Ovary (tissue), 9 donors: ENCODE measurements around the gene TIMP3. TPM values are rescaled to one million over a fixed set of nuclear protein-coding genes. Genes with fewer than 3 reads are reported as not detected.

Experiments used
- DNase-seq, 5 donors: peaks; one replicate each; pipeline ENCODE4 v3.0.0-alpha.2; 2019 to 2020
- H3K27ac ChIP-seq, 2 donors: fragments of 200-600 bp; one replicate each; pipeline versions ENCODE4 v1.5.1 to v1.8.0; 2019 to 2022
- H3K27me3 ChIP-seq: fragments of 200-600 bp; one replicate; pipeline ENCODE4 v1.8.0; 2022
- H3K36me3 ChIP-seq: fragments of 200-600 bp; sonication (generic); one replicate; pipeline ENCODE4 v1.5.1; 2019
- H3K4me1 ChIP-seq: one replicate; pipeline ENCODE4 v1.8.1; 2013; ENCODE audit warnings: mild to moderate bottlenecking, moderate library complexity; ENCODE audit not compliant: insufficient read depth
- H3K4me3 ChIP-seq: fragments of 200-600 bp; sonication (generic); one replicate; pipeline ENCODE4 v1.5.1; 2017
- H3K9me3 ChIP-seq, 2 donors: fragments of 200-600 bp in 1 of 2; sonication (generic) in 1 of 2; one replicate each; pipeline versions ENCODE4 v1.5.1 to v1.8.1; 2013 to 2019; ENCODE audit warnings: mild to moderate bottlenecking in 1 of 2, moderate library complexity in 1 of 2
- CTCF ChIP-seq, 3 donors: fragments of 450-650 bp in 2 of 3; fragments of 200-600 bp in 1 of 3; IDR thresholded peaks; one replicate each; pipeline versions ENCODE4 v1.5.1 to v1.8.0; 2016 to 2022; ENCODE audit warnings: antibody characterized with exemption in 3 of 3, mild to moderate bottlenecking in 1 of 3
- EP300 ChIP-seq: sonication (generic); formaldehyde crosslinking; IDR thresholded peaks from one replicate; pipeline ENCODE4 v1.6.1; 2017; ENCODE audit warnings: antibody characterized with exemption
- POLR2A ChIP-seq: fragments of 450-650 bp; IDR thresholded peaks from one replicate; pipeline ENCODE4 v1.6.1; 2017; ENCODE audit warnings: antibody characterized with exemption, mild to moderate bottlenecking, moderate library complexity
- WGBS, 3 donors: extraction: QIAGEN DNeasy Blood & Tissue Kit in 1 of 3; methylation state at CpG; one replicate each; pipeline versions ENCODE4 v1.1.5 to v1.1.7; 2013 to 2017; 5-methylcytosine and 5-hydroxymethylcytosine counted together
- intact Hi-C, 4 donors: fragments of 100-400 bp; cut with DNase I; formaldehyde crosslinking; loops; one replicate each; pipeline versions ENCODE4 v1.11.0 to v1.15.1; 2022 to 2023
- polyA plus RNA-seq, 2 donors: library from polyadenylated mRNA; stranded (reverse); fragments of 200-250 nt in 1 of 2; fragments of 350-450 nt in 1 of 2; fragmentation: Illumina TruSeq in 1 of 2; extraction: RNeasy Lipid Tissue Mini Kit (QIAGEN cat#74804) in 1 of 2; gene quantifications; one replicate each; pipeline ENCODE4 v1.2.3, GENCODE V29; 2013 to 2014
- total RNA-seq, 7 donors: library from RNA; depleted of rRNA in 2 of 7; stranded (reverse); fragments of >200 nt in 2 of 7; fragmentation: NEBNext Ultra II Directional in 3 of 7; extraction: Animal tissue kit (Norgen Biotek cat#: 25700) in 3 of 7; gene quantifications; one replicate each; pipeline versions ENCODE4 v1.1.0 to v1.2.4, GENCODE V29; 2016 to 2023
- donor health status: DM: no; HTN: no; CAD: no; lungs with moderate emphysema.
- donor health status: DM: no; HTN: no; CAD: no.
- donor health status: Bipolar disorder and iron deficiency.
- donor health status: DM: yes; HTN: yes; CAD: no.
- donor health status: DM: no; HTN: no; CAD: no.
- donor health status: DM: yes; HTN: yes; CAD: no.

Gene TIMP3
- total and polyA plus RNA-seq, 9 donors, result 48.5 to 565 (median 121) TPM

GRCh38 chr22:32806296-32806695 lies 4.8 kb downstream of the TIMP3 start:
- H3K4me1 ChIP-seq, result peaks cover 4% of the 10 kb centered on the region
- intact Hi-C loops, result loop anchor here in 1 of 4 donors (10.0 kb wide), 1 partner anchor 271 kb away; no protein-coding TSS in a partner anchor
- H3K9me3 ChIP-seq, result no peaks in the 10 kb centered on the region
- TF ChIP-seq POLR2A (no peak), EP300 (no peak), CTCF (IDR thresholded peaks at IDR 0.05) (no peak)
- no peak for DNase-seq
- H3K27me3 ChIP-seq, result no peaks in the 10 kb centered on the region
- no peak overlapping the region for H3K4me3 ChIP-seq
- H3K36me3 ChIP-seq, result no peaks in the 10 kb centered on the region
- H3K27ac ChIP-seq, result no peak overlapping the region
- 61 to 84% (median 75%) methylated on average over 2 of the region's 2 CpGs for WGBS, 3 donors

- TF ChIP-seq POLR2A (no peak), CTCF (IDR thresholded peaks at IDR 0.05) (no peak), EP300 (no peak)
- WGBS, 3 donors, result 61 to 66% (median 64%) methylated on average over 4 of the region's 4 CpGs
- H3K27ac ChIP-seq, result no peak overlapping the region
- H3K27me3 ChIP-seq, result no peaks in the 10 kb centered on the region
- H3K9me3 ChIP-seq, result no peaks in the 10 kb centered on the region
- H3K4me1 ChIP-seq, result peaks cover 6% of the 10 kb centered on the region
- no peaks in the 10 kb centered on the region for H3K36me3 ChIP-seq
- peak overlapping the region; percentile 10 for H3K4me3 ChIP-seq
- DNase-seq, result no peak
- intact Hi-C loops, result loop anchor here in 1 of 4 donors (10.0 kb wide), 1 partner anchor 273 kb away; no protein-coding TSS in a partner anchor
Observed at GRCh38 chr22:32808038-32808445, 6.5 kb downstream of the TIMP3 start.

- TF ChIP-seq CTCF (IDR thresholded peaks at IDR 0.05), result no peak
- no peak for TF ChIP-seq EP300
- no peak for TF ChIP-seq POLR2A
- no peaks in the 10 kb centered on the region for H3K36me3 ChIP-seq
- H3K9me3 ChIP-seq, result no peaks in the 10 kb centered on the region
- no peaks in the 10 kb centered on the region for H3K27me3 ChIP-seq
- intact Hi-C loops, result loop anchor here in 1 of 4 donors (10.0 kb wide), 1 partner anchor 275 kb away; no protein-coding TSS in a partner anchor
- DNase-seq, result no peak
- H3K27ac ChIP-seq, result no peak overlapping the region
- 72 to 76% (median 72%) methylated on average over 6 of the region's 6 CpGs for WGBS, 3 donors
- H3K4me1 ChIP-seq, result peaks cover 3% of the 10 kb centered on the region
- H3K4me3 ChIP-seq, result no peak overlapping the region
Observed at GRCh38 chr22:32809786-32810554, 8.5 kb downstream of the TIMP3 start.

GRCh38 chr22:32810555-32811133 lies 9.1 kb downstream of the TIMP3 start:
- TF ChIP-seq EP300, result no peak
- intact Hi-C loops, result no loop called here
- no peak overlapping the region for H3K27ac ChIP-seq
- 87 to 91% (median 89%) methylated on average over 6 of the region's 6 CpGs for WGBS, 3 donors
- no peaks in the 10 kb centered on the region for H3K27me3 ChIP-seq
- H3K9me3 ChIP-seq, result no peaks in the 10 kb centered on the region
- no peak overlapping the region for H3K4me3 ChIP-seq
- DNase-seq, result no peak
- H3K4me1 ChIP-seq, result peaks cover 5% of the 10 kb centered on the region
- H3K36me3 ChIP-seq, result no peaks in the 10 kb centered on the region
